SJCRH30 (cell line): Measurements from ENCODE around the gene ZNF649. TPM values are rescaled to one million over a fixed set of nuclear protein-coding genes. Genes with fewer than 3 reads are reported as not detected.
A peak's percentile ranks its signal among the peaks of the same experiment; 100 is the strongest.
"Not testable (repeated sequence)": the region's sequence is repeated elsewhere in the genome, so short reads cannot be mapped to it uniquely, and the experiment has no call there.

Experiments used
- DNase-seq, 2 experiments: peaks; one replicate each; pipeline ENCODE4 v3.0.0-alpha.2; 2015 to 2020
- H3K27ac ChIP-seq: fragments of 250-450 bp; sonication (Bioruptor Pico); 2 replicates; pipeline ENCODE4 v1.5.1; 2020; ENCODE audit warnings: mild to moderate bottlenecking, moderate library complexity
- H3K27me3 ChIP-seq: fragments of 250-450 bp; sonication (Bioruptor Pico); 2 replicates; pipeline ENCODE4 v1.5.1; 2020; ENCODE audit warnings: mild to moderate bottlenecking, moderate library complexity
- H3K36me3 ChIP-seq: fragments of 250-450 bp; sonication (Bioruptor Pico); 2 replicates; pipeline ENCODE4 v1.5.1; 2020; ENCODE audit warnings: mild to moderate bottlenecking, moderate library complexity
- H3K4me1 ChIP-seq: fragments of 250-450 bp; sonication (Bioruptor Pico); 2 replicates; pipeline ENCODE4 v1.5.1; 2020; ENCODE audit warnings: mild to moderate bottlenecking, moderate library complexity
- H3K4me3 ChIP-seq: fragments of 250-450 bp; sonication (Bioruptor Pico); 2 replicates; pipeline ENCODE4 v1.5.1; 2020; ENCODE audit warnings: mild to moderate bottlenecking, moderate library complexity
- H3K9me3 ChIP-seq: fragments of 250-450 bp; sonication (Bioruptor Pico); replicated peaks from 2 replicates; pipeline ENCODE4 v1.5.1; 2020; ENCODE audit warnings: mild to moderate bottlenecking, moderate library complexity
- total RNA-seq: library from RNA; depleted of rRNA; stranded (reverse); fragments of >200 nt; shearing (Covaris generic); gene quantifications from 2 replicates; pipeline ENCODE4 v1.2.3, GENCODE V29; 2014; rRNA removed

Gene ZNF649
- 22.0 and 22.1 TPM in 2 replicates for total RNA-seq

GRCh38 chr19:51904331-51905165 lies at the start of gene ZNF649:
Gene ZNF649 (minus strand): TSS chr19:51905017. CDS start chr19:51900107, 4,910 bp downstream.
- H3K36me3 ChIP-seq: peaks cover 37% of the 10 kb centered on the region
- peak within 1 kb of the TSS; percentile 89 for H3K4me3 ChIP-seq
- H3K27ac ChIP-seq: peak within 1 kb of the TSS; percentile 79
- no peaks in the 10 kb centered on the region for H3K27me3 ChIP-seq
- no peaks in the 10 kb centered on the region for H3K4me1 ChIP-seq
- peaks cover 42% of the 10 kb centered on the region for H3K9me3 ChIP-seq
- peak; percentile 89 to 95 for DNase-seq

- H3K36me3 ChIP-seq: peaks cover 19% of the 10 kb centered on the region
- H3K27me3 ChIP-seq: no peaks in the 10 kb centered on the region
- H3K4me3 ChIP-seq: no peak overlapping the region
- no peaks in the 10 kb centered on the region for H3K4me1 ChIP-seq
- no peak overlapping the region for H3K27ac ChIP-seq
- peaks cover 25% of the 10 kb centered on the region for H3K9me3 ChIP-seq
- DNase-seq: no peak
Measured at GRCh38 chr19:51948975-51949374, 44.2 kb upstream of the ZNF649 start.

GRCh38 chr19:51946602-51947001 lies 41.8 kb upstream of the ZNF649 start:
- no peak for DNase-seq
- Histone ChIP-seq H3K4me1 (no peaks in the 10 kb centered on the region), H3K27me3 (no peaks in the 10 kb centered on the region), H3K4me3 (no peak overlapping the region), H3K36me3 (peaks cover 39% of the 10 kb centered on the region), H3K27ac (no peak overlapping the region), H3K9me3 (peaks cover 33% of the 10 kb centered on the region)

GRCh38 chr19:51944798-51945552 lies 40.2 kb upstream of the ZNF649 start:
- no peak overlapping the region for H3K27ac ChIP-seq
- no peaks in the 10 kb centered on the region for H3K27me3 ChIP-seq
- H3K4me3 ChIP-seq: no peak overlapping the region
- peaks cover 33% of the 10 kb centered on the region for H3K9me3 ChIP-seq
- peaks cover 54% of the 10 kb centered on the region for H3K36me3 ChIP-seq
- H3K4me1 ChIP-seq: no peaks in the 10 kb centered on the region
- DNase-seq: no peak

- Histone ChIP-seq H3K36me3 (peaks cover 64% of the 10 kb centered on the region), H3K27me3 (no peaks in the 10 kb centered on the region), H3K9me3 (peaks cover 8% of the 10 kb centered on the region), H3K4me1 (no peaks in the 10 kb centered on the region), H3K4me3 (no peak overlapping the region), H3K27ac (no peak overlapping the region)
- no peak for DNase-seq
Measured at GRCh38 chr19:51938936-51939335, 34.1 kb upstream of the ZNF649 start.

- Histone ChIP-seq H3K27ac (no peak overlapping the region), H3K4me1 (no peaks in the 10 kb centered on the region), H3K36me3 (peaks cover 55% of the 10 kb centered on the region), H3K27me3 (no peaks in the 10 kb centered on the region), H3K4me3 (no peak overlapping the region), H3K9me3 (peaks cover 4% of the 10 kb centered on the region)
- no peak for DNase-seq
Measured at GRCh38 chr19:51931921-51932320, 27.1 kb upstream of the ZNF649 start.

GRCh38 chr19:51927859-51928258 lies 23.0 kb upstream of the ZNF649 start:
- no peaks in the 10 kb centered on the region for H3K27me3 ChIP-seq
- H3K4me3 ChIP-seq: peak overlapping the region; percentile 90
- H3K9me3 ChIP-seq: peaks cover 6% of the 10 kb centered on the region
- peaks cover 22% of the 10 kb centered on the region for H3K36me3 ChIP-seq
- no peak for DNase-seq
- no peaks in the 10 kb centered on the region for H3K4me1 ChIP-seq
- H3K27ac ChIP-seq: no peak overlapping the region

- peak within 1 kb of the TSS; percentile 71 for H3K27ac ChIP-seq
- DNase-seq: peak; percentile 84 to 91
Measured at GRCh38 chr19:51926784-51927741, 22.2 kb upstream of the ZNF649 start, which contains the start of gene ZNF613. Gene ZNF613 (plus strand): TSS chr19:51927472. CDS start chr19:51936221, 8,749 bp downstream.

GRCh38 chr19:51926426-51926783 lies 21.6 kb upstream of the ZNF649 start:
- H3K27ac ChIP-seq: peak overlapping the region; percentile 71; the same call in 1 of the 2 replicates

More at GRCh38 chr19:51926784-51927741, 22.2 kb upstream of the ZNF649 start, which contains the start of gene ZNF613:
- Histone ChIP-seq H3K9me3 (peaks cover 8% of the 10 kb centered on the region), H3K36me3 (peaks cover 20% of the 10 kb centered on the region), H3K27me3 (no peaks in the 10 kb centered on the region), H3K4me3 (peak within 1 kb of the TSS; percentile 90), H3K4me1 (no peaks in the 10 kb centered on the region)

GRCh38 chr19:51921949-51922348 lies 17.1 kb upstream of the ZNF649 start:
- peaks cover 14% of the 10 kb centered on the region for H3K9me3 ChIP-seq
- H3K27ac ChIP-seq: no peak overlapping the region
- no peak overlapping the region for H3K4me3 ChIP-seq
- no peaks in the 10 kb centered on the region for H3K36me3 ChIP-seq
- DNase-seq: peak; percentile 7 to 13
- H3K4me1 ChIP-seq: no peaks in the 10 kb centered on the region
- no peaks in the 10 kb centered on the region for H3K27me3 ChIP-seq

More at GRCh38 chr19:51926426-51926783, 21.6 kb upstream of the ZNF649 start:
- H3K27me3 ChIP-seq: no peaks in the 10 kb centered on the region
- peak overlapping the region; percentile 90 for H3K4me3 ChIP-seq
- H3K4me1 ChIP-seq: no peaks in the 10 kb centered on the region
- DNase-seq: no peak
- H3K36me3 ChIP-seq: peaks cover 14% of the 10 kb centered on the region
- H3K9me3 ChIP-seq: peaks cover 10% of the 10 kb centered on the region

GRCh38 chr19:51919606-51920005 lies 14.8 kb upstream of the ZNF649 start:
- Histone ChIP-seq H3K4me1 (no peaks in the 10 kb centered on the region), H3K9me3 (peaks cover 27% of the 10 kb centered on the region), H3K27me3 (no peaks in the 10 kb centered on the region), H3K36me3 (no peaks in the 10 kb centered on the region), H3K4me3 (no peak overlapping the region), H3K27ac (no peak overlapping the region)
- no peak for DNase-seq

GRCh38 chr19:51916167-51916566 lies 11.3 kb upstream of the ZNF649 start:
- no peaks in the 10 kb centered on the region for H3K36me3 ChIP-seq
- H3K4me3 ChIP-seq: no peak overlapping the region
- H3K27ac ChIP-seq: no peak overlapping the region
- DNase-seq: no peak
- H3K4me1 ChIP-seq: no peaks in the 10 kb centered on the region
- peaks cover 29% of the 10 kb centered on the region for H3K9me3 ChIP-seq
- no peaks in the 10 kb centered on the region for H3K27me3 ChIP-seq

GRCh38 chr19:51915324-51915867 lies 10.6 kb upstream of the ZNF649 start:
- no peak for DNase-seq
- Histone ChIP-seq H3K4me1 (no peaks in the 10 kb centered on the region), H3K36me3 (no peaks in the 10 kb centered on the region), H3K27ac (no peak overlapping the region), H3K4me3 (no peak overlapping the region), H3K27me3 (no peaks in the 10 kb centered on the region), H3K9me3 (peaks cover 29% of the 10 kb centered on the region)

- not testable (repeated sequence) for H3K36me3 ChIP-seq, H3K27ac ChIP-seq, H3K27me3 ChIP-seq, H3K4me1 ChIP-seq, H3K4me3 ChIP-seq, DNase-seq
- peaks cover 19% of the 10 kb centered on the region for H3K9me3 ChIP-seq
Measured at GRCh38 chr19:51907981-51908380, 3.2 kb upstream of the ZNF649 start.
